ENCODE measurements around the gene UVRAG. TPM values are rescaled to one million over a fixed set of nuclear protein-coding genes. Genes with fewer than 3 reads are reported as not detected.
"Not testable (repeated sequence)": the region's sequence is repeated elsewhere in the genome, so short reads cannot be mapped to it uniquely, and the experiment has no call there.

The UVRAG gene
- total RNA-seq, 4 donors from 2014 or later: 27.1 to 35.9 (median 31.0) TPM

GRCh38 chr11:75964071-75964470 lies 149.1 kb downstream of the UVRAG start:
- Histone ChIP-seq H3K36me3 (no peaks in the 10 kb centered on the region), H3K9me3 (no peaks in the 10 kb centered on the region), H3K27ac (no peak overlapping the region), H3K4me1 (no peaks in the 10 kb centered on the region), H3K27me3 (no peaks in the 10 kb centered on the region), H3K4me3 (replicated peaks in 1 of 3) (no peak overlapping the region)
- 96 to 99% methylated on average over 2 of the region's 2 CpGs for WGBS, 2 donors
- no peak for DNase-seq
- no peak for TF ChIP-seq POLR2A (IDR thresholded peaks at IDR 0.05)
- TF ChIP-seq, protein P1, sequence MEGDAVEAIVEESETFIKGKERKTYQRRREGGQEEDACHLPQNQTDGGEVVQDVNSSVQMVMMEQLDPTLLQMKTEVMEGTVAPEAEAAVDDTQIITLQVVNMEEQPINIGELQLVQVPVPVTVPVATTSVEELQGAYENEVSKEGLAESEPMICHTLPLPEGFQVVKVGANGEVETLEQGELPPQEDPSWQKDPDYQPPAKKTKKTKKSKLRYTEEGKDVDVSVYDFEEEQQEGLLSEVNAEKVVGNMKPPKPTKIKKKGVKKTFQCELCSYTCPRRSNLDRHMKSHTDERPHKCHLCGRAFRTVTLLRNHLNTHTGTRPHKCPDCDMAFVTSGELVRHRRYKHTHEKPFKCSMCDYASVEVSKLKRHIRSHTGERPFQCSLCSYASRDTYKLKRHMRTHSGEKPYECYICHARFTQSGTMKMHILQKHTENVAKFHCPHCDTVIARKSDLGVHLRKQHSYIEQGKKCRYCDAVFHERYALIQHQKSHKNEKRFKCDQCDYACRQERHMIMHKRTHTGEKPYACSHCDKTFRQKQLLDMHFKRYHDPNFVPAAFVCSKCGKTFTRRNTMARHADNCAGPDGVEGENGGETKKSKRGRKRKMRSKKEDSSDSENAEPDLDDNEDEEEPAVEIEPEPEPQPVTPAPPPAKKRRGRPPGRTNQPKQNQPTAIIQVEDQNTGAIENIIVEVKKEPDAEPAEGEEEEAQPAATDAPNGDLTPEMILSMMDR (IDR thresholded peaks at IDR 0.05): no peak
- intact Hi-C loops (cut with DNase I): no loop called here

DNA sequence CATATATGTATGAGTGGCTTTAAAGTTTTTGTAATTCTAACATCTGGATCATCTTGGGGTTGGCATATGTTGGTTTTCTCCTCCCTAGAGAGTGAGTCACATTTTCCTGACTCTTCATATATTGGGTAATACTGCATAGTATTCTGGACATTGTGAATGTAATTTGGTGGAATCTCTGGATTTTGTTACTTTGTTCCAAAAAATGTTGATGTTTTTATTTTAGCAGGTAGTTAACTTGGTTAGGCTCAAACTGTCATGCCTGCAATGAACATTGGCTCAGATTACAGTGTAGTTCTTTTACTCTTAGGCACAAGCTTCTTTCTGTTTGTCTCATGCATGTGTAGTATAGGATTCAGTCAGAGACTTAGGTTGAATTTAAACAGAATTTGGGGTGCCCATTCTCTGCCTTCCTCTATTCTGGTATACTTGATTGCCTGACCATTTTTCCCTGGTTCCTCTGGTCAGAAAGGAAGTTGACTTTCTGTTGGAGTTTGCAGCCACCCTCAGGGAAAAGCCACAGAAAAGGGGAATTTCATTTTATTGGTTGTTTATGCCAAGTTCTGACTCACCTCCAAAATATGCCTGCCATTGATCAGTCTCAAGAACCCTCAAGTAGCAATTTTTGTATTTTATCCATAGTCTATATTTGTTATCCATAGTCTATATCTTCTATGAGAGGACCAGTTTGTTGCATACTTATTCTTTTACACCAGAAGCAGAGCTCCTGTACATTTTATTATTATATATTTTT lies 151.7 kb downstream of the UVRAG start:
- Histone ChIP-seq H3K27ac (no peak overlapping the region), H3K4me3 (replicated peaks in 1 of 3) (no peak overlapping the region), H3K36me3 (no peaks in the 10 kb centered on the region), H3K9me3 (no peaks in the 10 kb centered on the region), H3K27me3 (no peaks in the 10 kb centered on the region), H3K4me1 (no peaks in the 10 kb centered on the region)
- intact Hi-C loops (cut with DNase I): no loop called here
- no peak for TF ChIP-seq POLR2A (IDR thresholded peaks at IDR 0.05)
- TF ChIP-seq, protein P1 (IDR thresholded peaks at IDR 0.05): no peak
- no peak for DNase-seq

- no peak for DNase-seq
- no peak overlapping the region for H3K27ac ChIP-seq
- no peaks in the 10 kb centered on the region for H3K9me3 ChIP-seq
- WGBS, 2 donors: 94 to 95% methylated on average over 2 of the region's 2 CpGs
- no peaks in the 10 kb centered on the region for H3K4me1 ChIP-seq
- H3K27me3 ChIP-seq: no peaks in the 10 kb centered on the region
- intact Hi-C loops (cut with DNase I): no loop called here
- H3K36me3 ChIP-seq: no peaks in the 10 kb centered on the region
- no peak overlapping the region for H3K4me3 ChIP-seq (replicated peaks in 1 of 3)
- TF ChIP-seq, protein P1 (IDR thresholded peaks at IDR 0.05): no peak
- no peak for TF ChIP-seq POLR2A (IDR thresholded peaks at IDR 0.05)
Observed at GRCh38 chr11:75968021-75968625, 153.1 kb downstream of the UVRAG start.

GRCh38 chr11:75969626-75970308 lies 154.8 kb downstream of the UVRAG start:
- TF ChIP-seq, protein P1 (IDR thresholded peaks at IDR 0.05): no peak
- no peak for TF ChIP-seq POLR2A (IDR thresholded peaks at IDR 0.05)
- Histone ChIP-seq H3K4me1 (no peaks in the 10 kb centered on the region), H3K27ac (no peak overlapping the region), H3K4me3 (replicated peaks in 1 of 3) (no peak overlapping the region), H3K27me3 (no peaks in the 10 kb centered on the region), H3K9me3 (no peaks in the 10 kb centered on the region), H3K36me3 (no peaks in the 10 kb centered on the region)
- intact Hi-C loops (cut with DNase I): no loop called here
- WGBS, 2 donors: 88 to 89% methylated on average over 5 of the region's 5 CpGs
- no peak for DNase-seq

GRCh38 chr11:75973710-75974109 lies 158.7 kb downstream of the UVRAG start:
- intact Hi-C loops (cut with DNase I): not testable (repeated sequence)

GRCh38 chr11:75979075-75979474 lies 164.1 kb downstream of the UVRAG start:
- 93 to 94% methylated on average over 3 to 6 of the region's 6 CpGs for WGBS, 2 donors

More at GRCh38 chr11:75973710-75974109, 158.7 kb downstream of the UVRAG start:
- not testable (repeated sequence) for H3K9me3 ChIP-seq; H3K36me3 ChIP-seq; H3K27me3 ChIP-seq; H3K27ac ChIP-seq; H3K4me1 ChIP-seq; DNase-seq; H3K4me3 ChIP-seq (replicated peaks in 1 of 3)
- WGBS, 2 donors: 93 to 100% methylated on average over 3 of the region's 3 CpGs

DNA sequence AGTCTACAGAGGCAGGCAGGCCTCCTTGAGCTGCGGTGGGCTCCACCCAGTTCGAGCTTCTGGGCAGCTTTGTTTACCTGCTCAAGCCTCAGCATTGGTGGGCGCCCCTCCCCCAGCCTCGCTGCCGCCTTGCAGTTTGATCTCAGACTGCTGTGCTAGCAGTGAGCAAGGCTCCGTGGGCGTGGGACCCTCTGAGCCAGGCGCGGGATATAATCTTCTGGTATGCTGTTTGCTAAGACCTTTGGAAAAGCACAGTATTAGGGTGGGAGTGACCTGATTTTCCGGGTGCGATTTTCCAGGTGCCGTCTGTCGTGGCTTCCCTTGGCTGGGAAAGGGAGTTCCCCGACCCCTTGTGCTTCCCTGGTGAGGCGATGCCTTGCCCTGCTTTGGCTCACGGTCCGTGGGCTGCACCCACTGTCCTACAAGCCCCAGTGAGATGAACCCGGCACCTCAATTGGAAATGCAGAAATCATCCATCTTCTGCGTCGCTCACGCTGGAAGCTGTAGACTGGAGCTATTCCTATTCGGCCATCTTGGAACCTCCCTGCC lies 164.5 kb downstream of the UVRAG start:
- H3K4me3 ChIP-seq (replicated peaks in 1 of 3); H3K27ac ChIP-seq; H3K27me3 ChIP-seq; intact Hi-C loops (cut with DNase I); H3K36me3 ChIP-seq; H3K9me3 ChIP-seq; DNase-seq; H3K4me1 ChIP-seq: not testable (repeated sequence)
- 93 to 95% methylated on average over 14 to 22 of the region's 22 CpGs for WGBS, 2 donors

More at GRCh38 chr11:75979075-75979474, 164.1 kb downstream of the UVRAG start:
- DNase-seq; H3K9me3 ChIP-seq; H3K4me3 ChIP-seq (replicated peaks in 1 of 3); H3K4me1 ChIP-seq; H3K27me3 ChIP-seq; H3K27ac ChIP-seq; intact Hi-C loops (cut with DNase I); H3K36me3 ChIP-seq: not testable (repeated sequence)
